ENCODE data around the gene CELF2.

The CELF2 gene

GRCh38 chr10:11011984-11012383, 5.7 kb upstream of the CELF2 start:
- peak; percentile 28; the same call in 1 of the 2 replicates for TF ChIP-seq TAF1 (IDR thresholded peaks at IDR 0.05; ENCODE audit: borderline replicate concordance, insufficient read depth, low read length)
- TF ChIP-seq FOXP2 (optimal IDR thresholded peaks at IDR 0.05; ENCODE audit: borderline replicate concordance, extremely low read depth, extremely low read length, insufficient read depth) = no peak
- TF ChIP-seq POLR2AphosphoS5 (IDR thresholded peaks at IDR 0.05; ENCODE audit: low read depth, low read length) = no peak

- TF ChIP-seq, protein P1, sequence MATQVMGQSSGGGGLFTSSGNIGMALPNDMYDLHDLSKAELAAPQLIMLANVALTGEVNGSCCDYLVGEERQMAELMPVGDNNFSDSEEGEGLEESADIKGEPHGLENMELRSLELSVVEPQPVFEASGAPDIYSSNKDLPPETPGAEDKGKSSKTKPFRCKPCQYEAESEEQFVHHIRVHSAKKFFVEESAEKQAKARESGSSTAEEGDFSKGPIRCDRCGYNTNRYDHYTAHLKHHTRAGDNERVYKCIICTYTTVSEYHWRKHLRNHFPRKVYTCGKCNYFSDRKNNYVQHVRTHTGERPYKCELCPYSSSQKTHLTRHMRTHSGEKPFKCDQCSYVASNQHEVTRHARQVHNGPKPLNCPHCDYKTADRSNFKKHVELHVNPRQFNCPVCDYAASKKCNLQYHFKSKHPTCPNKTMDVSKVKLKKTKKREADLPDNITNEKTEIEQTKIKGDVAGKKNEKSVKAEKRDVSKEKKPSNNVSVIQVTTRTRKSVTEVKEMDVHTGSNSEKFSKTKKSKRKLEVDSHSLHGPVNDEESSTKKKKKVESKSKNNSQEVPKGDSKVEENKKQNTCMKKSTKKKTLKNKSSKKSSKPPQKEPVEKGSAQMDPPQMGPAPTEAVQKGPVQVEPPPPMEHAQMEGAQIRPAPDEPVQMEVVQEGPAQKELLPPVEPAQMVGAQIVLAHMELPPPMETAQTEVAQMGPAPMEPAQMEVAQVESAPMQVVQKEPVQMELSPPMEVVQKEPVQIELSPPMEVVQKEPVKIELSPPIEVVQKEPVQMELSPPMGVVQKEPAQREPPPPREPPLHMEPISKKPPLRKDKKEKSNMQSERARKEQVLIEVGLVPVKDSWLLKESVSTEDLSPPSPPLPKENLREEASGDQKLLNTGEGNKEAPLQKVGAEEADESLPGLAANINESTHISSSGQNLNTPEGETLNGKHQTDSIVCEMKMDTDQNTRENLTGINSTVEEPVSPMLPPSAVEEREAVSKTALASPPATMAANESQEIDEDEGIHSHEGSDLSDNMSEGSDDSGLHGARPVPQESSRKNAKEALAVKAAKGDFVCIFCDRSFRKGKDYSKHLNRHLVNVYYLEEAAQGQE (IDR thresholded peaks at IDR 0.05; ENCODE audit: insufficient read depth in 1 of 2, low read depth in 2 of 2, low read length in 2 of 2) = no peak
- TF ChIP-seq POLR2AphosphoS5 (IDR thresholded peaks at IDR 0.05; ENCODE audit: low read depth, low read length) (no peak), FOXP2 (optimal IDR thresholded peaks at IDR 0.05; ENCODE audit: borderline replicate concordance, extremely low read depth, extremely low read length, insufficient read depth) (no peak), SIN3A (IDR thresholded peaks at IDR 0.05; ENCODE audit: borderline replicate concordance, insufficient read depth, low read length) (no peak), TAF1 (IDR thresholded peaks at IDR 0.05; ENCODE audit: borderline replicate concordance, insufficient read depth, low read length) (no peak)
Observed at GRCh38 chr10:11012421-11013295, 5.0 kb upstream of the CELF2 start.

GRCh38 chr10:11013836-11014235, 3.8 kb upstream of the CELF2 start:
- TF ChIP-seq FOXP2 (optimal IDR thresholded peaks at IDR 0.05; ENCODE audit: borderline replicate concordance, extremely low read depth, extremely low read length, insufficient read depth) = no peak
- TF ChIP-seq POLR2AphosphoS5 (IDR thresholded peaks at IDR 0.05; ENCODE audit: low read depth, low read length) = no peak
- TF ChIP-seq TAF1 (IDR thresholded peaks at IDR 0.05; ENCODE audit: borderline replicate concordance, insufficient read depth, low read length) = no peak
- TF ChIP-seq SIN3A (IDR thresholded peaks at IDR 0.05; ENCODE audit: borderline replicate concordance, insufficient read depth, low read length) = no peak
- TF ChIP-seq, protein P1 (IDR thresholded peaks at IDR 0.05; ENCODE audit: insufficient read depth in 1 of 2, low read depth in 2 of 2, low read length in 2 of 2) = no peak

- TF ChIP-seq, protein P1 (IDR thresholded peaks at IDR 0.05; ENCODE audit: insufficient read depth in 1 of 2, low read depth in 2 of 2, low read length in 2 of 2) = no peak
- TF ChIP-seq FOXP2 (optimal IDR thresholded peaks at IDR 0.05; ENCODE audit: borderline replicate concordance, extremely low read depth, extremely low read length, insufficient read depth) (no peak), SIN3A (IDR thresholded peaks at IDR 0.05; ENCODE audit: borderline replicate concordance, insufficient read depth, low read length) (no peak), TAF1 (IDR thresholded peaks at IDR 0.05; ENCODE audit: borderline replicate concordance, insufficient read depth, low read length) (no peak), POLR2AphosphoS5 (IDR thresholded peaks at IDR 0.05; ENCODE audit: low read depth, low read length) (no peak)
Observed at GRCh38 chr10:11014671-11015445, 2.8 kb upstream of the CELF2 start.

GRCh38 chr10:11015446-11015934, 2.2 kb upstream of the CELF2 start:
- TF ChIP-seq POLR2AphosphoS5 (IDR thresholded peaks at IDR 0.05; ENCODE audit: low read depth, low read length) = no peak
- TF ChIP-seq SIN3A (IDR thresholded peaks at IDR 0.05; ENCODE audit: borderline replicate concordance, insufficient read depth, low read length) = no peak
- no peak for TF ChIP-seq TAF1 (IDR thresholded peaks at IDR 0.05; ENCODE audit: borderline replicate concordance, insufficient read depth, low read length)

All from PFSK-1 (cell line).